A673 (cell line): Measurements from ENCODE around the gene MAP2K6. TPM values are rescaled to one million over a fixed set of nuclear protein-coding genes. Genes with fewer than 3 reads are reported as not detected.

ENCODE experiments used
- BruUV-seq: library from RNA; stranded (reverse); fragments of 400-500 nt; replicated peaks from 2 replicates; lab custom pipeline; 2021; lab: Mats Ljungman, UMichigan
- CTCF ChIA-PET: fragments of 300-600 bp; sonication (Branson Sonifier 250); formaldehyde crosslinking; loops from one replicate; lab custom pipeline; 2022; ENCODE audit warnings: antibody characterized with exemption; lab: Charles Lee
- POLR2A ChIA-PET: fragments of 300-600 bp; sonication (Branson Sonifier 250); formaldehyde crosslinking; loops from one replicate; lab custom pipeline; 2022; ENCODE audit warnings: antibody characterized with exemption; ENCODE audit not compliant: low non-redundant PET; lab: Charles Lee
- DNase-seq: peaks from one replicate; pipeline ENCODE4 v3.0.0-alpha.2; 2015; ENCODE audit warnings: low spot score
- H3K27ac ChIP-seq: fragments of 200-600 bp; sonication (generic); 2 replicates; pipeline ENCODE4 v1.5.1; 2016; ENCODE audit warnings: mixed run types, low read depth, mild to moderate bottlenecking, mixed read lengths, antibody characterized with exemption, low read length; ENCODE audit not compliant: poor library complexity, severe bottlenecking
- H3K27me3 ChIP-seq: fragments of 200-600 bp; sonication (generic); replicated peaks from 2 replicates; pipeline ENCODE4 v1.6.1; 2017; ENCODE audit warnings: mixed run types, low read depth, mild to moderate bottlenecking, mixed read lengths, antibody characterized with exemption, low read length; ENCODE audit not compliant: insufficient read depth, poor library complexity
- H3K36me3 ChIP-seq: fragments of 200-600 bp; sonication (generic); 2 replicates; pipeline ENCODE4 v1.6.1; 2016; ENCODE audit warnings: mixed run types, mild to moderate bottlenecking, mixed read lengths, antibody characterized with exemption, low read length; ENCODE audit not compliant: insufficient read depth, poor library complexity, severe bottlenecking
- H3K4me1 ChIP-seq: fragments of 200-600 bp; sonication (generic); 2 replicates; pipeline ENCODE4 v1.6.1; 2017; ENCODE audit warnings: mixed run types, mild to moderate bottlenecking, mixed read lengths, antibody characterized with exemption, low read length; ENCODE audit not compliant: insufficient read depth, poor library complexity, severe bottlenecking
- H3K4me3 ChIP-seq: fragments of 200-600 bp; sonication (generic); 2 replicates; pipeline ENCODE4 v1.5.1; 2016; ENCODE audit warnings: low read depth, mixed run types, mild to moderate bottlenecking, mixed read lengths, low read length; ENCODE audit not compliant: poor library complexity, severe bottlenecking
- H3K9me3 ChIP-seq: fragments of 200-600 bp; sonication (generic); 2 replicates; pipeline ENCODE4 v1.6.1; 2016; ENCODE audit warnings: mixed run types, low read depth, mild to moderate bottlenecking, mixed read lengths, antibody characterized with exemption, low read length; ENCODE audit not compliant: poor library complexity, severe bottlenecking
- CTCF ChIP-seq: fragments of 300-800, 200-600 bp; sonication (generic); conservative IDR thresholded peaks from 2 replicates; pipeline ENCODE4 v1.5.1; 2017; ENCODE audit warnings: low read depth, mild to moderate bottlenecking, antibody characterized with exemption, low read length, moderate library complexity, mixed read lengths
- EZH2 ChIP-seq: fragments of 200-600 bp; sonication (generic); IDR thresholded peaks from 2 replicates; pipeline ENCODE4 v1.6.1; 2017; ENCODE audit warnings: borderline replicate concordance, low read depth, mild to moderate bottlenecking, mixed read lengths, antibody characterized with exemption, low read length; ENCODE audit not compliant: poor library complexity, severe bottlenecking
- intact Hi-C: fragments of 100-400 bp; cut with micrococcal nuclease; formaldehyde crosslinking; loops from one replicate; pipeline ENCODE4 v1.10.0; 2022; ENCODE audit not compliant: unreplicated experiment
- total RNA-seq: library from RNA; stranded (reverse); gene quantifications from 2 replicates; pipeline ENCODE4 v1.2.3, GENCODE V29; 2021

Gene MAP2K6
- total RNA-seq, 1 experiment from 2014 or later: 14.1 TPM

GRCh38 chr17:69457603-69458002 lies 43.1 kb downstream of the MAP2K6 start:
- no peak for DNase-seq
- no peak overlapping the region for H3K4me3 ChIP-seq
- H3K27ac ChIP-seq: no peak overlapping the region
- no peaks in the 10 kb centered on the region for H3K27me3 ChIP-seq
- TF ChIP-seq EZH2 (no peak), CTCF (no peak)
- POLR2A ChIA-PET: no interaction called here
- peaks cover 15% of the 10 kb centered on the region for H3K4me1 ChIP-seq
- intact Hi-C loops: no loop called here
- BruUV-seq: no TSS peak
- CTCF ChIA-PET: no interaction called here
- no peaks in the 10 kb centered on the region for H3K9me3 ChIP-seq
- no peaks in the 10 kb centered on the region for H3K36me3 ChIP-seq

DNA sequence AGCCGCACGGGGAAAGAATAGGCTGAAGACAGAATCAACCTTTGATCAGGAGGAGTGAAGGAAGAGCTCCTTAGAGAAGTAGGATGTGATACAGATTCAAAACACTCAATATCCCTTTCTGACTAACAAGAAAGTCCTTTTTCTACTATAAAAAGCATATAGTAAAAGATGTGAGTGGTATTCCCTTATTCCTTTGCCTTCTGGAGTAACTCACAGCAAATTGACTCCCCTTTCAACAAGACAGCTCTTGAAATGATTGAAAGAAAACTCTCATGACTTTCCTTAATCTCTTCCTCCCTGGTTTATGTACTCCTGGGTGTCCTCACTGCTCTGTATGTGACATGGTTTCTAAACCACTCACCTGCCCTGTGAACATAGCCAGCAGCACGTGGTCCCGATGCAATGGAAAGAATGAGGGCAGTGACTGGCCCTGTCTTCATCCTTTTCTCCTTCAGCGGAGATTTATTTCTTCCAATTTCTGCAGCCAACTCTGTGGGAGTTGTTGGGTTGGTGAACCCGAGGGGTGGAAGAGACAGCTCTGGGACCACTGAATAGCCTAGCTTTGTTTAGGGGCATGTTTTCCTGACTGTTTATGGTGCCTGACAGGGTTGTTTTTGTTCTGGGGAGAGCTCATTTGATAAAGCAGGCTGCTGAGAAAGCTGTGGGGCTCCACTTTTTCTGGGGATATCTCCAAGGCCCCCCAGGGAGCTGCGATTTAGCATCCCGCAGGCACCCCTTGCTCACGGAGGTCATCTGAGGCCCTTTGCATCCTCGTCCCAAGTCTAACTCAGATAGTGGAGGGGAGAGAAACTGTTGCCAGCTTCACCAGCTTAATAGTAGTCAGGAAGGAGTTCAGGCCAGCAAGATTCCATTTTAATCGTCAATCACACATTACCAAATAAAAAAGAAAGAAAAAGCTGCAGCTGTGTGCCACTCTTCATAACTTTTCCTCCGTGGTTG lies 46.7 kb downstream of the MAP2K6 start:
- BruUV-seq: no TSS peak
- POLR2A ChIA-PET: no interaction called here

GRCh38 chr17:69461951-69462369 lies 47.5 kb downstream of the MAP2K6 start:
- H3K4me3 ChIP-seq: no peak overlapping the region
- no peak for DNase-seq
- POLR2A ChIA-PET: no interaction called here

More for the DNA sequence above, 46.7 kb downstream of the MAP2K6 start:
- TF ChIP-seq EZH2 (no peak), CTCF (no peak)
- no peak for DNase-seq
- no peaks in the 10 kb centered on the region for H3K27me3 ChIP-seq
- CTCF ChIA-PET: interaction anchor here (0.5 kb wide), 1 partner anchor 62 kb away, joined by 5 read pairs; no protein-coding TSS in a partner anchor
- H3K4me1 ChIP-seq: peaks cover 9% of the 10 kb centered on the region
- no peak overlapping the region for H3K27ac ChIP-seq
- intact Hi-C loops: no loop called here
- no peaks in the 10 kb centered on the region for H3K9me3 ChIP-seq
- no peak overlapping the region for H3K4me3 ChIP-seq
- no peaks in the 10 kb centered on the region for H3K36me3 ChIP-seq

More at GRCh38 chr17:69461951-69462369, 47.5 kb downstream of the MAP2K6 start:
- no peaks in the 10 kb centered on the region for H3K9me3 ChIP-seq
- no peaks in the 10 kb centered on the region for H3K27me3 ChIP-seq
- H3K4me1 ChIP-seq: peaks cover 10% of the 10 kb centered on the region
- CTCF ChIA-PET: interaction anchor here (0.5 kb wide), 1 partner anchor 61 kb away, joined by 5 read pairs; no protein-coding TSS in a partner anchor
- no peak for TF ChIP-seq CTCF
- TF ChIP-seq EZH2: no peak
- intact Hi-C loops: no loop called here
- H3K27ac ChIP-seq: no peak overlapping the region
- H3K36me3 ChIP-seq: no peaks in the 10 kb centered on the region
- BruUV-seq: no TSS peak
